DMS153 treated with DMSO at 0.1 percent for 48 hours (cell line): ENCODE results near the gene RANBP1.

Experiments
- DNase-seq: peaks from one replicate; lab custom pipeline; 2025; ENCODE audit not compliant: unreplicated experiment; lab: John Stamatoyannopoulos, UW

RANBP1 gene

DNA sequence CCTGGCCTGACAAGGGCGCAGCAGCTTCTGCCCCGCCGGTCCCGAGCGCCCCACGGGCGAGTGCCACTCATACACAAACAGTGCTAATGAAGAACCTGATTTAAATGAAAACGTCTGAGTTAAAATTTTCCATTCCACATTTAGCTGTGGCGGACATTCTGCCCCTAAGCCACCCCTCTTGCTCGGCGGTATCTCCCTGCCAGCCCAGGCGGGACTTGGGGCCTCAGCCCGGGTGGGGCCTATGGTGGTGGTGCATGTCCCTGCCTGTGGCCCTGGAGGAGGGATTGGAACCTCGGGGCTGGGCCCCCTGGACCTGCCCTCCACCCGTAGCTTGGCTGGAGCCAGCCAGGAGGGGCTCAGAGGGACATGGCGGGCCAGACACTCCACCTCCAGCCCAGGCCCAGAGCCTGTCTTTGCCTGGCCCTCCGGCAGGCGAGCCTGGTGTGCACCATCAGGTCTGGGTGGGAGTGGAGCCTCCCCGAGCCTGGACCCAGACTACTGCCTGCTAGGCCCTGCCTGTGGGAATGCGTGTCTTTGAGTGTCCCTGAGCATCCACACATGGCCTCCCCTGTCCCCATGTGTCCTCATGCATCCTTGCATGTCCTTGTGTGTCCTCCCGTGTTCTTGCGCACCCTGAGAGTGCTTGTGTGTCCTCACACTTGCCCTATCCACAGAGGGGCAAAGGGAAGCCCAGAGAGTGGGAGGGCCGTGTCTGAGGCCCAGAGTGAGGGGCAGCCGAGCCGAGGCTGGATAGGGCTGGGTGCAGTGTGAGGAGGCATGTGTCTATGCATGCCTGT, 20.1 kb downstream of the RANBP1 start:
- DNase-seq, result no peak

GRCh38 chr22:20136603-20136873, 20.6 kb downstream of the RANBP1 start:
- no peak for DNase-seq

DNA sequence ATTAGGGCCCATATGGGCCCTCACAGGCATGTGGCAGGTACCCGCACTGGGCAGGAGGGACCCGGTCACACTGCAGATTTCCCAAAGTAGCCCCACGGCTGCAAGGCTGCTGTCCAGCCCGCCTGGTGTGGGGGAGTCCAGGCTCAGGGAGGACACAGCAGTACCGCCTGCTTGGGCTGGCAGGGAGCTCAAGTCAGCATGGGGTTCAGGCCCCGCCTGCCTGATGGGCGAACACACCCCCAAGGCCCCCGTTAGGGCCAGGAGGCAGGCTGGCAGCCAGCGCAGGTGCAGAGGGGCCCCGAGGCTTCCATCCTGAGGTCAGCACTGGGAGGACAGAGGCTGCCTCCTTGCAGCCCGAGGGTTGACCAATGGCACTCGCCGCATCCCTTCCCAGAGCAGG, 21.2 kb downstream of the RANBP1 start:
- no peak for DNase-seq

- DNase-seq, result no peak
Measured at GRCh38 chr22:20137671-20138416, 21.9 kb downstream of the RANBP1 start.

DNA sequence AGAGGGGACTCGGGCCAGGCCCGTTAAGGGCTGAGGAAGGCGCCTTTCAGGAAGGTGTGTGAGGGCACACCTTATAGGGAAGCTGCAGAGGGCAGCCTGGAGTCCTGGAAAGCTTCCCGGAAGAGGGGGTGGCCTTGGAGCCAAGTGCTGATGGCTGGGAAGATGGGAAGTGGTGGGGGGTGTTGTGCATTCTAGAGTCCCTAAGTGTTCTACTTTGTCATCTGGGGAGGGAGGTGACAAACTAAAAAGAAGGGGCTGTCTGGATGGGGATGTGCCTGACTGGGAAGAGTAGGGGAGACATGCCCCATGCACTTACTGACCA, 22.5 kb downstream of the RANBP1 start:
- DNase-seq, result no peak

DNA sequence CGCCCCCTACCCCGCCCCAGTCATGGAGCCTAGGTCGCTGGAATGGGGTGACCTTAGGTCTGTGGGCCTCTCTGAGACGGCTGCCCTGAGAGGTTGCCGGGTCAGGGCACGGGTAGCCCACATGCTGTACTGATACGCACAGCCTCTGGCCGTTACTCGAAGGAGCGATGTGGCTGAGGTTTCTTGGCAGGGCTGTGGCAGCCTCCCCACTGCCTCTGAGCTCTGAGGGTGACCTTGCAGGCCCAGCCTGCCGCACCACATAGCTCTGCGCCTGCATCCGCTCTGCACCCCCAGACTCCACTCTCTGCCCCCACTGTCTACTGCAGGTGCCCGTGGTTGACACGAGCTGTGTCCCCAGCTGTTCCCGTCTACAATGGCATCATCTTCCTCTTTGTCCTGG, 23.0 kb downstream of the RANBP1 start:
- DNase-seq, result no peak

- no peak for DNase-seq
Measured at GRCh38 chr22:20139391-20140106, 23.6 kb downstream of the RANBP1 start.

- DNase-seq, result no peak
Measured at GRCh38 chr22:20140107-20140445, 24.2 kb downstream of the RANBP1 start.

DNA sequence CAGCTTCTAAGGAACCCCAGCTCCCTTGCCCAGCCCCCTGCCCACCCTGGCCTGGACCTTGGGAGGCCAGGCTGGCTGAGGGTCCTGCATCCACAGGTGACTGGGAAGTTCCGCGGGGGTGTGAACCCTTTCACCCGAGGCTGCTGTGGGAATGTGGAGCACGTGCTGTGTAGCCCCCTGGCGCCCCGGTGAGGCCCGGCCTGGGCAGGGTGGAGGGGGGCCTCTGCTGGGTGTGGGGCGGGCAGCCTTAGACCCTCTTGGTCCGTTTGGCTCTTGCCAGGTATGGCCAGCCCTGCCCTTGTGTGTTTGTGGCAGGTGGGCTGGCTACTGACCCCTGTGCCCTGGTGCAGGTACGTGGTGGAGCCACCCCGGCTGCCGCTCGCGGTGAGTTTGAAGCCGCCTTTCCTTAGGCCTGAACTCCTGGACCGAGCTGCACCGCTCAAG, 24.6 kb downstream of the RANBP1 start:
- DNase-seq, result no peak

GRCh38 chr22:20141186-20142077, 25.5 kb downstream of the RANBP1 start:
- DNase-seq, result no peak

GRCh38 chr22:20142711-20143621, 27.1 kb downstream of the RANBP1 start:
- no peak for DNase-seq

GRCh38 chr22:20143883-20144665, 28.2 kb downstream of the RANBP1 start:
- no peak for DNase-seq

- no peak for DNase-seq
Measured at GRCh38 chr22:20145206-20145831, 29.4 kb downstream of the RANBP1 start.

GRCh38 chr22:20145832-20146223, 29.9 kb downstream of the RANBP1 start:
- no peak for DNase-seq

- no peak for DNase-seq
Measured at GRCh38 chr22:20146777-20147176, 30.9 kb downstream of the RANBP1 start.

- no peak for DNase-seq
Measured at GRCh38 chr22:20147237-20147988, 31.5 kb downstream of the RANBP1 start.

DNA sequence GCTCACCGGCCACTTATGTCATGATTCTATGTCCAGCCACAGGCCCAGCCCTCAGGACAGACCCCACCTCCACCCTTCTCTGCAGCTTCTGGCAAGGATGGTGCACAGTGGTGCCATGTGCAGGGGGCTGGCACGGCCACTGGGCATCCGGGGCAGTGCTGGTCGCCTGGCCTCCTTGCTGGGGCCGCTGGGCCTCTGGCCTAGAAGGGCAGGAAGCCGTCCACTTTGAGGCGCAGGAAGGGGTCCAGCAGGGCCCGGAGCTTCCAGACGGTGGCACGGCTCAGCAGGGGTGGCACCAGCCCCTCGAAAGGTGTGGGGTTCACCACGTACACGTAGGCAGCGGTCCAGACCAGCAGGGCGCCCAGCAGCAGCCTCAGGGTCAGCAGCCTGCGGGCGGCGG, 32.5 kb downstream of the RANBP1 start:
- no peak for DNase-seq
